HFFc6 (cell line): Measurements from ENCODE around the gene RGS8. TPM values are rescaled to one million over a fixed set of nuclear protein-coding genes. Genes with fewer than 3 reads are reported as not detected.

ENCODE experiments used
- DNase-seq: peaks from one replicate; pipeline ENCODE4 v3.0.0-alpha.2; 2018
- H3K27ac Mint-ChIP-seq: 2 replicates; pipeline ENCODE4 v1.8.0; 2020; ENCODE audit warnings: mild to moderate bottlenecking, mixed read lengths
- H3K27me3 Mint-ChIP-seq: 2 replicates; pipeline ENCODE4 v1.8.0; 2021; ENCODE audit warnings: mild to moderate bottlenecking, moderate library complexity, mixed read lengths; ENCODE audit not compliant: insufficient read depth
- H3K36me3 Mint-ChIP-seq: 2 replicates; pipeline ENCODE4 v1.8.0; 2021; ENCODE audit warnings: low read depth, mixed read lengths
- H3K4me1 Mint-ChIP-seq: 2 replicates; pipeline ENCODE4 v1.8.0; 2020; ENCODE audit warnings: low read depth, mixed read lengths
- H3K4me3 Mint-ChIP-seq: 2 replicates; pipeline ENCODE4 v1.8.0; 2020; ENCODE audit warnings: mild to moderate bottlenecking, moderate library complexity, mixed read lengths
- H3K9me3 Mint-ChIP-seq: 2 replicates; pipeline ENCODE4 v1.8.0; 2020; ENCODE audit warnings: mild to moderate bottlenecking, mixed read lengths
- total RNA-seq, 6 experiments: library from RNA; stranded (reverse); fragmentation: NEBNext Ultra II Directional; extraction: Animal tissue kit (Norgen Biotek cat#: 25700); gene quantifications; 2 replicates in 1 of 6; 3 replicates in 5 of 6; pipeline ENCODE4 v1.2.3, GENCODE V29; 2021
- TF ChIP-seq, protein P1 (sequence below): fragments of 200-600 bp; sonication (generic); IDR thresholded peaks from 2 replicates; pipeline ENCODE4 v1.5.0; 2021; ENCODE audit warnings: antibody characterized with exemption, mild to moderate bottlenecking

The RGS8 gene
- total RNA-seq, 6 experiments from 2014 or later, result not detected

DNA sequence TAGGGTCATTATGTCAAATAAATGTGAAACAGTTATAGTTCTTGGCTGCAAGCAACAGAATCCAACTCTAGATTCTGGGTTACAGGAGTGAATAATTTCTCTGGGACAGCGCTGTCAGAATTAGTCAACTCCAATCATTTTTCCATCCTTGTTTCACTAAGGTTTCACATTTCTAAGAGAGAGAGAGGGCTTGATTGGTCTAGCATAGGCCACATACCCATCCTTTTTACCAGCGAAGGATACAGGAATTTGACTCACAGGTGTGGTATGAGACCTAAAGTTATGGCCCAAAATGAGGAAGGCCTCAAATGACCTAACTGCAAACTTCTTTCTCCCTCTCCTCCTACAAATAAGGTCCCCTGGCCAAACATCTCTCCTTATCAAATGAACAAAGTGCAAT lies 25.5 kb upstream of the RGS8 start:
- Mint-ChIP-seq H3K9me3 (no peaks in the 10 kb centered on the region), H3K36me3 (no peaks in the 10 kb centered on the region), H3K4me1 (no peaks in the 10 kb centered on the region), H3K27ac (no peak overlapping the region), H3K4me3 (no peak overlapping the region), H3K27me3 (peaks cover 4% of the 10 kb centered on the region)
- TF ChIP-seq, protein P1, sequence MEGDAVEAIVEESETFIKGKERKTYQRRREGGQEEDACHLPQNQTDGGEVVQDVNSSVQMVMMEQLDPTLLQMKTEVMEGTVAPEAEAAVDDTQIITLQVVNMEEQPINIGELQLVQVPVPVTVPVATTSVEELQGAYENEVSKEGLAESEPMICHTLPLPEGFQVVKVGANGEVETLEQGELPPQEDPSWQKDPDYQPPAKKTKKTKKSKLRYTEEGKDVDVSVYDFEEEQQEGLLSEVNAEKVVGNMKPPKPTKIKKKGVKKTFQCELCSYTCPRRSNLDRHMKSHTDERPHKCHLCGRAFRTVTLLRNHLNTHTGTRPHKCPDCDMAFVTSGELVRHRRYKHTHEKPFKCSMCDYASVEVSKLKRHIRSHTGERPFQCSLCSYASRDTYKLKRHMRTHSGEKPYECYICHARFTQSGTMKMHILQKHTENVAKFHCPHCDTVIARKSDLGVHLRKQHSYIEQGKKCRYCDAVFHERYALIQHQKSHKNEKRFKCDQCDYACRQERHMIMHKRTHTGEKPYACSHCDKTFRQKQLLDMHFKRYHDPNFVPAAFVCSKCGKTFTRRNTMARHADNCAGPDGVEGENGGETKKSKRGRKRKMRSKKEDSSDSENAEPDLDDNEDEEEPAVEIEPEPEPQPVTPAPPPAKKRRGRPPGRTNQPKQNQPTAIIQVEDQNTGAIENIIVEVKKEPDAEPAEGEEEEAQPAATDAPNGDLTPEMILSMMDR, result no peak
- DNase-seq, result no peak

DNA sequence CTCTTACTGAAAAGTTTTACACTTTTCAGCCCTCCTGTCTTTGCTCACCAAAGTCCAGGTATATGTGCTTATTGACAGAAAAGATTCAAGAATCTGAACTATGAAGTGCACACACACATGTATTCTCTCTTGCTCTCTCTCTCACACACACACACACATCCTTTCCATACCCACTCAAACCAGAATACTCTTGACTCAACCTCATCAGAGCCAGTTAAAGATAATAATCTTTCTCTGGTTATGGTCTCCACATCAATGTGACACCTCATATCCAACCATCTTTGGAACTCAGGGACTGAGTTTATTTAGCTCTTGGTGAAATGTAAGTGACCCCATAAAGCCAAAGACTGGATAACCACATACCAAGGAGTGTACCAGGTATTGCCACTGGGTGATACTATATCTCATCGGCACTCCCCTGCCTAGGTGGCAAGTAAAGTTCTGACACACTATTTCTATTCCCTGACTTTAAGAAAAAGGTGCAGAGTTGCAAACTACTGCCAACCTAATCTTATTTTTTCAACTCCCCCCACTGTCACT lies 24.9 kb upstream of the RGS8 start:
- Mint-ChIP-seq H3K4me3 (no peak overlapping the region), H3K27me3 (peaks cover 4% of the 10 kb centered on the region), H3K36me3 (no peaks in the 10 kb centered on the region), H3K4me1 (no peaks in the 10 kb centered on the region), H3K9me3 (no peaks in the 10 kb centered on the region), H3K27ac (no peak overlapping the region)
- DNase-seq, result no peak
- TF ChIP-seq, protein P1, result no peak

DNA sequence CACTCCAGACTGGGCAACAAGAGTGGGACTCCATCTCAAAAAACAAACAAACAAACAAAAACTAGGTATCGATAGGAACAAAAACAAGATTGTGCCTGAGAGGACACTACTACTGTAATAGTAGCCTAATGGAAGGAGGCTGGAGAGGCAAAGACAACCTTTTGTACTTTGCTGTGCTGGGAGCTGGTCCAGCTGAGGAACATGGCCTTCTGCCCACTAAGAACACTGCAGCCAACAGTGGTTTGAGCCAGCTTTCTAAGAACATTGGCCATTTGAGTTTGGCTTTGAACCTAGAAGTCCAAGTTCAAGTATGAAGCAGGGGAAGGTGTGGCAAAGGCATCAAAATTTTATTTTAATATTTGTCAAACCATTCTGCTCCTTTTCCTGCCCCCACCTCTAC lies 22.7 kb upstream of the RGS8 start:
- no peaks in the 10 kb centered on the region for H3K4me1 Mint-ChIP-seq
- H3K9me3 Mint-ChIP-seq, result no peaks in the 10 kb centered on the region
- peaks cover 2% of the 10 kb centered on the region for H3K27me3 Mint-ChIP-seq
- no peak for DNase-seq
- TF ChIP-seq, protein P1, result no peak
- H3K4me3 Mint-ChIP-seq, result no peak overlapping the region
- no peaks in the 10 kb centered on the region for H3K36me3 Mint-ChIP-seq
- no peak overlapping the region for H3K27ac Mint-ChIP-seq

DNA sequence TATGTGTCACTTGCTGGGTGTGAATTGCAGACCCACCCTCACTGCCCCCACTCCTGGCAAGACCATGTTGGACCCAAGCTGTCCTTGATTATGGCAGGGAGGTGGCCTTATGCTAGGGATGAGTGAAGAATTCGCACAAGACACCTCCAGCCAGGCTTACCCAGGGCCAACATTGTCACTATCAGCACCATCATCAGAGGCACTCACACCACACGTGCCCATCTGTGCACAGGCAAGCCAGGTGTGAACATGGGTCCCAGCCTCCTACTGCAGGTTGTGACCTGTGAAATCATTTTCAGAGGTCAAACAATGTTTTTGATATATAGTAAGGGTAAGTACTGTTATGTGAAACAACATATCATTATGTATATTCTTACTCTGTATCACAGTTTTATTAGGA lies 20.3 kb upstream of the RGS8 start:
- H3K36me3 Mint-ChIP-seq, result no peaks in the 10 kb centered on the region
- H3K27ac Mint-ChIP-seq, result no peak overlapping the region
- H3K9me3 Mint-ChIP-seq, result no peaks in the 10 kb centered on the region
- no peak overlapping the region for H3K4me3 Mint-ChIP-seq
- TF ChIP-seq, protein P1, result no peak
- DNase-seq, result no peak
- H3K4me1 Mint-ChIP-seq, result no peaks in the 10 kb centered on the region
- peaks cover 12% of the 10 kb centered on the region for H3K27me3 Mint-ChIP-seq

DNA sequence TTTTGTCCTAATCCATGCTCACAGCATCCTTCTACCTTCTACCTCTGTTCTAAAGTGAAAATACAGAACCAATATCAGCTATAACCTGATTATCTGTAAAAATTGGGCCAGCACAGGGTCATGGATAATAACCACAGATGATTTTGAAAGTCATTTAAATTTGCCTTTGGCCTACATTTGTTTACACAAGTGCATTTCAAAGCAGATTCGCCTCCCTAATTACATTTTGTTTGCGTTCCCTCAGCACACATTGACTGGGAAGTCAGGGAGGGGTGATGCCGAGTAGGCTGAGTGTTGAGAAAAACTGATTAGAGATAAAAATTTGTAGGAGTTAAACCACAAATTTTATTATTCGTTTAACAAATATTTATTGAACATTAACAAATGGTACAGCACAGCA lies 19.2 kb upstream of the RGS8 start:
- TF ChIP-seq, protein P1, result no peak
- Mint-ChIP-seq H3K4me1 (no peaks in the 10 kb centered on the region), H3K27me3 (peaks cover 15% of the 10 kb centered on the region), H3K4me3 (no peak overlapping the region), H3K9me3 (no peaks in the 10 kb centered on the region), H3K36me3 (no peaks in the 10 kb centered on the region), H3K27ac (no peak overlapping the region)
- DNase-seq, result no peak
